GM12873 (cell line): ENCODE results near the gene DEAF1.

ENCODE experiments used
- TF ChIP-seq, protein P1 (sequence below): IDR thresholded peaks from 2 replicates; pipeline ENCODE4 v1.5.1; 2012; ENCODE audit warnings: low read depth, mild to moderate bottlenecking, moderate library complexity, low read length, control low read depth; ENCODE audit not compliant: insufficient read depth; ENCODE audit errors: missing control alignments

DEAF1 gene

GRCh38 chr11:689625-690024, 5.4 kb downstream of the DEAF1 start:
- TF ChIP-seq, protein P1, sequence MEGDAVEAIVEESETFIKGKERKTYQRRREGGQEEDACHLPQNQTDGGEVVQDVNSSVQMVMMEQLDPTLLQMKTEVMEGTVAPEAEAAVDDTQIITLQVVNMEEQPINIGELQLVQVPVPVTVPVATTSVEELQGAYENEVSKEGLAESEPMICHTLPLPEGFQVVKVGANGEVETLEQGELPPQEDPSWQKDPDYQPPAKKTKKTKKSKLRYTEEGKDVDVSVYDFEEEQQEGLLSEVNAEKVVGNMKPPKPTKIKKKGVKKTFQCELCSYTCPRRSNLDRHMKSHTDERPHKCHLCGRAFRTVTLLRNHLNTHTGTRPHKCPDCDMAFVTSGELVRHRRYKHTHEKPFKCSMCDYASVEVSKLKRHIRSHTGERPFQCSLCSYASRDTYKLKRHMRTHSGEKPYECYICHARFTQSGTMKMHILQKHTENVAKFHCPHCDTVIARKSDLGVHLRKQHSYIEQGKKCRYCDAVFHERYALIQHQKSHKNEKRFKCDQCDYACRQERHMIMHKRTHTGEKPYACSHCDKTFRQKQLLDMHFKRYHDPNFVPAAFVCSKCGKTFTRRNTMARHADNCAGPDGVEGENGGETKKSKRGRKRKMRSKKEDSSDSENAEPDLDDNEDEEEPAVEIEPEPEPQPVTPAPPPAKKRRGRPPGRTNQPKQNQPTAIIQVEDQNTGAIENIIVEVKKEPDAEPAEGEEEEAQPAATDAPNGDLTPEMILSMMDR: no peak

GRCh38 chr11:688681-689080, 6.3 kb downstream of the DEAF1 start:
- TF ChIP-seq, protein P1: no peak

- TF ChIP-seq, protein P1: no peak
These were observed 7.3 kb downstream of the DEAF1 start for GRCh38 chr11:687751-688150.

- TF ChIP-seq, protein P1: no peak
These were observed 8.4 kb downstream of the DEAF1 start for GRCh38 chr11:686451-687243.

DNA sequence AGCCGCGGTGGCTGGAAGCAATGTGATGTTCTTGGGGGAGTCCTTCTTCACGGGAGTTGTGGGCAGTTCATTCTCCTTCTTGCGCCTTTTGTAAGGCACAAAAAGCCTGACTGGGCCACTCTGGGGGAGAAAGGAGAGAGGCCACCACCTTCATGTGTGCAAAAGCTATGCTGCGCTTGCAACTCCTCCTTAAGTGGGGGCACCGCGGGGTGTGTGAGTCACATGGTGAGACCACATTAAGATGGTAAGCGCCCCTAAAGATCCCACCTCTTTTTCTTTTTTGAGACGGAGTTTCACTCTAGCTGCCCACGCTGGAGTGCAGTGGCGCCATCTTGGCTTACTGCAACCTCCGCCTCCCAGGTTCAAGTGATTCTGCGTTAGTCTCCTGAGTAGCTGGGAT, 14.1 kb downstream of the DEAF1 start:
- TF ChIP-seq, protein P1: no peak

GRCh38 chr11:680476-680875, 14.5 kb downstream of the DEAF1 start:
- TF ChIP-seq, protein P1: no peak

DNA sequence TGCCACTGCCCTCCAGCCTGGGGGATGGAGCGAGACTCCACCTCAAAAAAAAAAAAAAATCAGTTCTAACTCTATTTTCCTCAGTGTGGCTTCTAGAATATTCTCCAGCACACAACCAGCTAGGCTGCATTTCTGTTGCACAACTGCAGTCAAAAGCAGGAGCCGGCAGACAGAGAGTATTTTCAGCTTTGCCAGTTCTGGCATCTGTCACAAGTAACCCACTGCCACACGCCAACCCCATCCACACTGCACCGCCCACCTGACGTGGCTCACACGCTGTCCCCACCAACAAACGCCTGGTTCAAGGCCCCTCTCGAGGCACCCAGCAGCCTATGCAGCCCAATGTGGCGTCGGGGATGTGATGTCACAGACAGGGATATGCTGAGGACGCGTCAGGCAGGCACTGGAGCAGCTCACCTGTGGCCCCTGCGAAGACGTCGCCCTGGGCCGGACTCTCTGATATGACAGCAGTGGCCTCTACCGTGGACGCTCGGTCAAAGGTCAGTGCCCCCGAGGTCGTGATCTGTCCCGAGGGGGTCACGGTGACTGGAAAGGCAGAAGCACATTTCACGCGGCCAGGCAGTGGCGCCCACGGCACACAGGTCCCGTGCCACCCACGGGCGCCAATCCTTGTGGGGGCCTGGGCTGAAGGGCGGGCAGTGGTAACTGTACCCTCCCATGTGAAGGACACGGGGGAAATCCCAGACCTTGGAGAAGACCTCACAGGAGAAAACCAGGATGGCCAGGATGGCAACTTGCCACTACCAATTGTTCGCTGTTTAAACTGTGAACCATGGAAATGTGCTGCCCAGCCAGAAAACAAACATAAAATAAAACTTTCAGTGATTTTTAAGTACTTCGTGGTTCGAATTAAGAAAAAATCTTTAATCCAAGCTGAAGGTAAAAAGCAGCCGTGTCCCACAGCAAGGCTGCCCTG, 15.5 kb downstream of the DEAF1 start:
- TF ChIP-seq, protein P1: no peak
